Lung microvascular endothelial cell (primary cell): Measurements from ENCODE around the gene TRAF1. TPM values are rescaled to one million over a fixed set of nuclear protein-coding genes. Genes with fewer than 3 reads are reported as not detected.

ENCODE experiments used
- DNase-seq, 2 donors: peaks; one replicate each; pipeline versions ENCODE4 v3.0.0 to v3.0.0-alpha.2; 2010; ENCODE audit warnings: low read depth in 2 of 2
- total RNA-seq: library from RNA; depleted of rRNA; stranded (reverse); fragments of >200 nt; gene quantifications from 2 replicates; pipeline ENCODE4 v1.2.1, GENCODE V29; 2014

TRAF1 gene
- total RNA-seq, 1 donor from 2014 or later: 0.60 TPM

- no peak for DNase-seq
These were observed 36.0 kb downstream of the TRAF1 start for GRCh38 chr9:120890320-120891244.

GRCh38 chr9:120889606-120890271 is 36.9 kb downstream of the TRAF1 start:
- DNase-seq: no peak

GRCh38 chr9:120888626-120889025 is 38.0 kb downstream of the TRAF1 start:
- DNase-seq: no peak

GRCh38 chr9:120886490-120886967 is 40.1 kb downstream of the TRAF1 start:
- DNase-seq: no peak

GRCh38 chr9:120885958-120886357 is 40.6 kb downstream of the TRAF1 start:
- DNase-seq: no peak

GRCh38 chr9:120885457-120885856 is 41.1 kb downstream of the TRAF1 start:
- no peak for DNase-seq

- no peak for DNase-seq
These were observed 43.0 kb downstream of the TRAF1 start for GRCh38 chr9:120883608-120883996.

GRCh38 chr9:120882935-120883607 is 43.5 kb downstream of the TRAF1 start:
- no peak for DNase-seq

- DNase-seq: no peak
These were observed 47.1 kb downstream of the TRAF1 start for GRCh38 chr9:120879446-120879845.

GRCh38 chr9:120878188-120879130 is 48.1 kb downstream of the TRAF1 start:
- no peak for DNase-seq

GRCh38 chr9:120877276-120878034 is 49.1 kb downstream of the TRAF1 start:
- peak; percentile 73 to 82 for DNase-seq

GRCh38 chr9:120876842-120877240 is 49.8 kb downstream of the TRAF1 start, which contains the start of gene PHF19:
Gene PHF19, minus strand, starts transcription at chr9:120877188. Its CDS starts 2,447 bp downstream, at chr9:120874741.
- peak; percentile 43 to 54 for DNase-seq

GRCh38 chr9:120875954-120876841 is 50.4 kb downstream of the TRAF1 start:
- peak; percentile 85 to 91 for DNase-seq

GRCh38 chr9:120875643-120875953 is 51.0 kb downstream of the TRAF1 start:
- DNase-seq: no peak

- DNase-seq: no peak
These were observed 51.4 kb downstream of the TRAF1 start for GRCh38 chr9:120875195-120875565.

GRCh38 chr9:120874226-120875194 is 52.1 kb downstream of the TRAF1 start:
- no peak for DNase-seq

- DNase-seq: no peak
These were observed 53.1 kb downstream of the TRAF1 start for GRCh38 chr9:120873512-120873911.
